H1 (cell line): Measurements from ENCODE around the gene RXRA. TPM values are rescaled to one million over a fixed set of nuclear protein-coding genes. Genes with fewer than 3 reads are reported as not detected.

Experiments used
- CTCF ChIA-PET: fragments of 300-600 bp; sonication (Branson Sonifier 250); formaldehyde crosslinking; loops from one replicate; lab custom pipeline; 2021; ENCODE audit not compliant: partially characterized antibody; lab: Charles Lee
- POLR2A ChIA-PET: fragments of 300-600 bp; sonication (Branson Sonifier 250); formaldehyde crosslinking; loops from one replicate; lab custom pipeline; 2021; ENCODE audit warnings: inconsistent platforms; ENCODE audit not compliant: partially characterized antibody; lab: Charles Lee
- DNase-seq, 2 experiments: peaks; one replicate each; pipeline versions ENCODE4 v3.0.0 to v3.0.0-alpha.2; 2010 to 2022; ENCODE audit warnings: low spot score in 2 of 2, low read depth in 1 of 2, mixed read lengths in 1 of 2
- FAIRE-seq: peaks from 2 replicates; lab custom pipeline; 2011; peaks lifted over from hg19 to GRCh38; lab: Jason Lieb, UNC
- H2AFZ ChIP-seq: 2 replicates; pipeline ENCODE4 v1.8.1; 2012; ENCODE audit warnings: low read length, inconsistent platforms
- H2AK5ac ChIP-seq: 2 replicates; pipeline ENCODE4 v1.6.1; 2013; ENCODE audit warnings: low read depth, low read length
- H2BK120ac ChIP-seq: replicated peaks from 2 replicates; pipeline ENCODE3; 2013; ENCODE audit warnings: low read depth, low read length, inconsistent platforms
- H2BK12ac ChIP-seq: 2 replicates; pipeline ENCODE4 v1.6.1; 2013; ENCODE audit warnings: low read depth, low read length
- H2BK15ac ChIP-seq: 2 replicates; pipeline ENCODE4 v1.6.1; 2013; ENCODE audit warnings: low read length
- H2BK20ac ChIP-seq: 2 replicates; pipeline ENCODE4 v1.6.1; 2013; ENCODE audit warnings: low read length
- H2BK5ac ChIP-seq: 2 replicates; pipeline ENCODE4 v1.6.1; 2013; ENCODE audit warnings: low read depth, low read length
- H3K14ac ChIP-seq: 2 replicates; pipeline ENCODE4 v1.6.1; 2013; ENCODE audit warnings: inconsistent platforms; ENCODE audit not compliant: insufficient read length
- H3K18ac ChIP-seq: 2 replicates; pipeline ENCODE4 v1.6.1; 2013; ENCODE audit warnings: low read length; ENCODE audit errors: extremely low read depth
- H3K23ac ChIP-seq: 2 replicates; pipeline ENCODE4 v1.6.1; 2013; ENCODE audit warnings: inconsistent platforms; ENCODE audit not compliant: insufficient read length
- H3K23me2 ChIP-seq: 2 replicates; pipeline ENCODE4 v1.6.1; 2013; ENCODE audit warnings: low read depth, low read length
- H3K27ac ChIP-seq: 2 replicates; pipeline ENCODE4 v1.6.1; 2011; ENCODE audit warnings: low read depth, low read length, inconsistent platforms
- H3K27me3 ChIP-seq, 4 experiments: replicated peaks in 1 of 4; 1 replicate in 1 of 4; 2 replicates in 3 of 4; pipeline versions ENCODE4 v1.6.1 to v1.8.1; 2011 to 2013; ENCODE audit warnings: low read length in 3 of 4, mild to moderate bottlenecking in 3 of 4, inconsistent platforms in 2 of 4, mixed read lengths in 2 of 4, moderate library complexity in 1 of 4; ENCODE audit not compliant: control insufficient read depth in 3 of 4, insufficient read depth in 3 of 4; ENCODE audit errors: extremely low read depth in 1 of 4
- H3K36me3 ChIP-seq, 4 experiments: 2 replicates each; pipeline versions ENCODE4 v1.6.1 to v1.8.1; 2011 to 2013; ENCODE audit warnings: mild to moderate bottlenecking in 4 of 4, low read length in 3 of 4, moderate library complexity in 2 of 4, control low read depth in 1 of 4, inconsistent platforms in 1 of 4; ENCODE audit not compliant: insufficient read depth in 4 of 4, control insufficient read depth in 2 of 4
- H3K4ac ChIP-seq: replicated peaks from 2 replicates; pipeline ENCODE3; 2013; ENCODE audit warnings: low read length, low read depth, mixed read lengths, inconsistent platforms; ENCODE audit not compliant: insufficient read length
- H3K4me1 ChIP-seq, 4 experiments: replicated peaks in 1 of 4; 1 replicate in 1 of 4; 2 replicates in 3 of 4; pipeline versions ENCODE4 v1.6.1 to v1.8.1; 2011 to 2013; ENCODE audit warnings: low read length in 3 of 4, inconsistent platforms in 2 of 4, mixed read lengths in 1 of 4; ENCODE audit not compliant: insufficient read depth in 4 of 4, control insufficient read depth in 3 of 4
- H3K4me2 ChIP-seq, 2 experiments: 2 replicates each; pipeline versions ENCODE4 v1.6.1 to v1.8.1; 2011 to 2013; ENCODE audit warnings: low read depth in 2 of 2, low read length in 2 of 2, control low read depth in 1 of 2, inconsistent platforms in 1 of 2, mild to moderate bottlenecking in 1 of 2; ENCODE audit not compliant: insufficient read depth in 1 of 2
- H3K4me3 ChIP-seq, 4 experiments: fragments of 200-600, 300-600 bp in 1 of 4; sonication (generic), shearing (Covaris generic), sonication (Bioruptor Twin) in 1 of 4; 2 replicates each; pipeline versions ENCODE4 v1.5.1 to v1.8.1; 2011 to 2016; ENCODE audit warnings: low read length in 4 of 4, low read depth in 3 of 4, control low read depth in 2 of 4, inconsistent platforms in 2 of 4, mild to moderate bottlenecking in 2 of 4, mixed read lengths in 1 of 4, moderate library complexity in 1 of 4; ENCODE audit not compliant: insufficient read depth in 2 of 4; ENCODE audit errors: extremely low read depth in 1 of 4
- H3K56ac ChIP-seq: replicated peaks from 2 replicates; pipeline ENCODE3; 2013; ENCODE audit warnings: low read depth, mild to moderate bottlenecking, mixed read lengths, low read length, inconsistent platforms; ENCODE audit not compliant: insufficient read length
- H3K79me1 ChIP-seq: 2 replicates; pipeline ENCODE4 v1.6.1; 2013; ENCODE audit warnings: low read depth, low read length, control low read depth
- H3K79me2 ChIP-seq, 2 experiments: 2 replicates each; pipeline versions ENCODE4 v1.6.1 to v1.8.1; 2012 to 2013; ENCODE audit warnings: low read length in 2 of 2, mild to moderate bottlenecking in 2 of 2, inconsistent platforms in 1 of 2; ENCODE audit not compliant: insufficient read depth in 2 of 2, control insufficient read depth in 1 of 2
- H3K9ac ChIP-seq, 4 experiments: replicated peaks in 1 of 4; 1 replicate in 1 of 4; 2 replicates in 3 of 4; pipeline versions ENCODE4 v1.6.1 to v1.8.1; 2011 to 2013; ENCODE audit warnings: low read depth in 3 of 4, low read length in 3 of 4, control low read depth in 2 of 4, mild to moderate bottlenecking in 2 of 4, moderate library complexity in 2 of 4, inconsistent platforms in 1 of 4; ENCODE audit errors: extremely low read depth in 1 of 4
- H3K9me3 ChIP-seq, 2 experiments: 2 replicates each; pipeline versions ENCODE4 v1.6.1 to v1.8.1; 2012 to 2013; ENCODE audit warnings: mild to moderate bottlenecking in 2 of 2, moderate library complexity in 2 of 2, control low read depth in 1 of 2, inconsistent platforms in 1 of 2, low read depth in 1 of 2, low read length in 1 of 2, mixed read lengths in 1 of 2; ENCODE audit not compliant: insufficient read depth in 2 of 2
- H4K20me1 ChIP-seq, 2 experiments: replicated peaks in 1 of 2; 2 replicates each; pipeline versions ENCODE3 to v1.8.1; 2011 to 2013; ENCODE audit warnings: inconsistent platforms in 2 of 2, low read length in 2 of 2, mild to moderate bottlenecking in 1 of 2; ENCODE audit not compliant: insufficient read depth in 2 of 2, control insufficient read depth in 1 of 2
- H4K5ac ChIP-seq: 2 replicates; pipeline ENCODE4 v1.6.1; 2013; ENCODE audit warnings: low read length, low read depth, mixed read lengths, inconsistent platforms; ENCODE audit not compliant: insufficient read length
- H4K8ac ChIP-seq: 2 replicates; pipeline ENCODE4 v1.8.0; 2013; ENCODE audit warnings: mild to moderate bottlenecking, moderate library complexity, low read length, inconsistent platforms; ENCODE audit not compliant: insufficient read depth; ENCODE audit errors: extremely low read depth
- H4K91ac ChIP-seq: replicated peaks from 2 replicates; pipeline ENCODE3; 2013; ENCODE audit warnings: low read length, mixed read lengths, inconsistent platforms; ENCODE audit not compliant: insufficient read length
- ASH2L ChIP-seq: fragments of 200-600, 300-600 bp; sonication (generic); IDR thresholded peaks from one replicate; pipeline ENCODE4 v1.7.1; 2017; ENCODE audit warnings: low read length
- BRCA1 ChIP-seq: IDR thresholded peaks from 2 replicates; pipeline ENCODE4 v1.6.1; 2012; ENCODE audit warnings: low read depth, low read length, improper control_type of control experiment
- CBX8 ChIP-seq: fragments of 300-800, 300-1000 bp; sonication (generic); IDR thresholded peaks from 2 replicates; pipeline ENCODE4 v1.7.1; 2016; ENCODE audit warnings: low read depth, low read length, borderline replicate concordance
- CREB1 ChIP-seq: IDR thresholded peaks from 2 replicates; pipeline ENCODE4 v1.6.1; 2012; ENCODE audit warnings: inconsistent platforms
- FOSL1 ChIP-seq: IDR thresholded peaks from 2 replicates; pipeline ENCODE4 v1.6.1; 2011; ENCODE audit warnings: mild to moderate bottlenecking, low read depth, low read length, moderate library complexity; ENCODE audit not compliant: insufficient read depth
- GTF2F1 ChIP-seq: IDR thresholded peaks from 2 replicates; pipeline ENCODE4 v1.6.1; 2012; ENCODE audit warnings: low read depth, low read length, improper control_type of control experiment, borderline replicate concordance
- KDM5A ChIP-seq: fragments of 200-600 bp; IDR thresholded peaks from 2 replicates; pipeline ENCODE4 v1.7.1; 2012; ENCODE audit warnings: mild to moderate bottlenecking, low read length, inconsistent platforms, mixed read lengths
- NANOG ChIP-seq: IDR thresholded peaks from 2 replicates; pipeline ENCODE4 v1.6.1; 2011; ENCODE audit warnings: low read length, low read depth, mild to moderate bottlenecking, inconsistent platforms; ENCODE audit not compliant: insufficient read depth, poor library complexity, severe bottlenecking
- POLR2AphosphoS5 ChIP-seq: IDR thresholded peaks from 2 replicates; pipeline ENCODE4 v1.6.1; 2011; ENCODE audit warnings: low read depth, low read length
- SUZ12 ChIP-seq: fragments of 200-600 bp; sonication (generic); IDR thresholded peaks from 2 replicates; pipeline ENCODE4 v1.6.1; 2012; ENCODE audit warnings: mild to moderate bottlenecking, inconsistent platforms, low read length, moderate library complexity, mixed read lengths
- TEAD4 ChIP-seq: IDR thresholded peaks from 2 replicates; pipeline ENCODE4 v1.6.1; 2012; ENCODE audit warnings: low read depth, low read length, inconsistent platforms, mixed read lengths
- WGBS, 2 experiments: shearing (Covaris generic) in 1 of 2; methylation state at CpG; one replicate each; pipeline versions ENCODE4 v1.1.6 to v1.1.7; 2013 to 2015; ENCODE audit warnings: low lambda C conversion rate in 2 of 2, mixed read lengths in 2 of 2, inconsistent platforms in 1 of 2, low coverage in 1 of 2, missing lambda C conversion rate in 1 of 2; ENCODE audit not compliant: insufficient replicate concordance in 2 of 2, insufficient coverage in 1 of 2, insufficient read length in 1 of 2; ENCODE audit errors: extremely low coverage in 1 of 2, missing lambda C conversion rate in 1 of 2; 5-methylcytosine and 5-hydroxymethylcytosine counted together
- polyA plus RNA-seq, 7 experiments: library from polyadenylated mRNA; depleted of rRNA in 3 of 7; stranded (reverse) in 5 of 7; unstranded in 2 of 7; fragments of >200 nt in 5 of 7; fragments of 200-250 nt in 2 of 7; gene quantifications; 1 replicate in 5 of 7; 2 replicates in 1 of 7; 4 replicates in 1 of 7; pipeline versions ENCODE4 v1.2.1 to v1.2.3, GENCODE V29; 2011 to 2013; ENCODE audit warnings: missing spikeins in 2 of 7, mixed read lengths in 2 of 7
- total RNA-seq: library from RNA; stranded (reverse); fragmentation: NEBNext Ultra II Directional; extraction: Animal tissue kit (Norgen Biotek cat#: 25700); gene quantifications from 2 replicates; pipeline ENCODE4 v1.2.1, GENCODE V29; 2021
- TF ChIP-seq, protein P1 (sequence below): IDR thresholded peaks from 2 replicates; pipeline ENCODE4 v1.6.1; 2012; ENCODE audit warnings: low read length, inconsistent platforms

Gene RXRA
- total and polyA plus RNA-seq, 2 of the 8 experiments (the other 6 are each of a cell fraction or from before 2014, with no cell fraction given): 9.8 to 29.4 TPM

DNA sequence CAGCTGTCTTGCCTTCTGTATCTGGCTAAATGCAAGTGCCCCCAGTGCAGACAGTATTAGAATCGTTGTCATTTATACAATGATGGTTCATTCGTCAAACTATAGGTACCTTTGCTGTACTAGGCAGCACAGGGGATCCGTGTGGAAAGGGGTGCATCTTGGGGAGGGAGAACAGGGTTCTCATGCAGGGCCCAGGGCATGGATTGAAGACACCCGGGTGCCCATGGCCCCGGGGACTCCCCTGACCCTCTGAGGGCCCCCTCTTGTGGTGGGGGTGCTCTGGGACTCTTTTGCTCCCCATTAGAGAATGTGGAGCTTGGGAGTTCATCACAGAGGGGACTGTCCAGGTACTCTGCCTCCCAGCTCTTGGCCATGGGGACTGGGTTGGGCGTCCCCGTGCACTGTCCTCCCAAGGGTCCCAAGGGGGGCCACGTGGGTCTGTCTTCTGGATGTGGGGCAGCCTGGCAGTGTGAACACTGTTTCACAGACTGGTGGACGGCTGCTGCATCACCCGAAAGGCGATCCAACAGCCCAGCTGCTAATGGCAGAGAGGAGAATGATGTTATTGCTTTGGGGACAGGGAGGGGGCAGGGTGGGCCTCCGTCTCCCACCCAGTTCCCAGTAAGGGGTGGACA, 36.9 kb upstream of the RXRA start:
- Histone ChIP-seq H3K56ac (no peak overlapping the region), H3K79me1 (no peaks in the 10 kb centered on the region), H2AFZ (no peak overlapping the region), H3K4me2 (no peak overlapping the region), H3K4me3 (no peak overlapping the region), H2BK20ac (no peak overlapping the region), H3K18ac (no peak overlapping the region), H3K4me1 (peaks cover 0 to 8% (median 2%) of the 10 kb centered on the region in 4 experiments; a peak in 3 of 7 replicates), H4K20me1 (peaks cover 0 to 3% of the 10 kb centered on the region in 2 experiments), H3K14ac (no peak overlapping the region), H3K23me2 (peaks cover 3% of the 10 kb centered on the region; the same call in 1 of the 2 replicates), H3K27me3 (no peaks in the 10 kb centered on the region), H3K9me3 (no peaks in the 10 kb centered on the region), H3K4ac (no peak overlapping the region), H4K5ac (no peak overlapping the region), H3K36me3 (no peaks in the 10 kb centered on the region), H2BK120ac (no peak overlapping the region), H3K23ac (no peak overlapping the region), H4K8ac (no peak overlapping the region), H3K79me2 (no peaks in the 10 kb centered on the region), H2BK12ac (no peak overlapping the region), H2AK5ac (no peak overlapping the region), H2BK5ac (no peak overlapping the region), H2BK15ac (no peak overlapping the region), H3K9ac (no peak overlapping the region), H4K91ac (no peak overlapping the region), H3K27ac (no peak overlapping the region)
- FAIRE-seq: no peak
- ChIA-PET POLR2A (no interaction called here), CTCF (interaction anchor here (0.6 to 1.4 kb wide), 3 partner anchors 14 to 102 kb away, joined by 3 to 4 read pairs (median 3); no protein-coding TSS in a partner anchor)
- 96% methylated on average over 12 of the region's 12 CpGs; no CpG with 5 or more reads in 1 of the 2 experiments for WGBS, 2 experiments
- DNase-seq: no peak
- TF ChIP-seq, protein P1, sequence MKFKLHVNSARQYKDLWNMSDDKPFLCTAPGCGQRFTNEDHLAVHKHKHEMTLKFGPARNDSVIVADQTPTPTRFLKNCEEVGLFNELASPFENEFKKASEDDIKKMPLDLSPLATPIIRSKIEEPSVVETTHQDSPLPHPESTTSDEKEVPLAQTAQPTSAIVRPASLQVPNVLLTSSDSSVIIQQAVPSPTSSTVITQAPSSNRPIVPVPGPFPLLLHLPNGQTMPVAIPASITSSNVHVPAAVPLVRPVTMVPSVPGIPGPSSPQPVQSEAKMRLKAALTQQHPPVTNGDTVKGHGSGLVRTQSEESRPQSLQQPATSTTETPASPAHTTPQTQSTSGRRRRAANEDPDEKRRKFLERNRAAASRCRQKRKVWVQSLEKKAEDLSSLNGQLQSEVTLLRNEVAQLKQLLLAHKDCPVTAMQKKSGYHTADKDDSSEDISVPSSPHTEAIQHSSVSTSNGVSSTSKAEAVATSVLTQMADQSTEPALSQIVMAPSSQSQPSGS: no peak
- TF ChIP-seq TEAD4 (no peak), KDM5A (no peak), NANOG (no peak), ASH2L (no peak), CBX8 (no peak), POLR2AphosphoS5 (no peak), BRCA1 (no peak), CREB1 (no peak), SUZ12 (no peak), GTF2F1 (no peak), FOSL1 (no peak)
